ENCODE results near the gene ADTRP. TPM values are rescaled to one million over a fixed set of nuclear protein-coding genes. Genes with fewer than 3 reads are reported as not detected.

The ADTRP gene
- under 1 TPM in 2 of 7 donors, not detected in 5; 0.31 to 0.80 TPM for total RNA-seq
- polyA plus RNA-seq, result under 1 TPM; 0.12 to 0.37 TPM
- long read RNA-seq, donor 1, result 0 reads
- long read RNA-seq, donor 2, result 0 reads
- long read RNA-seq, donor 3, result 0 reads

- H3K4me3 ChIP-seq, result no peak within 1 kb of the TSS
- H3K36me3 ChIP-seq, result no peaks in the 10 kb centered on the region
- H3K27me3 ChIP-seq, result no peaks in the 10 kb centered on the region
- H3K27ac ChIP-seq, result no peak within 1 kb of the TSS
- H3K4me1 ChIP-seq (ENCODE audit: insufficient read depth), result no peaks in the 10 kb centered on the region
- intact Hi-C loops (cut with DNase I), result no loop called here
- no peaks in the 10 kb centered on the region for H3K9me3 ChIP-seq
- TF ChIP-seq CTCF (IDR thresholded peaks at IDR 0.05), result no peak
- no peak for TF ChIP-seq POLR2A (IDR thresholded peaks at IDR 0.05)
- no peak for TF ChIP-seq EP300 (IDR thresholded peaks at IDR 0.05)
- DNase-seq, result no peak
- WGBS, 3 donors, result 77 to 88% (median 84%) methylated on average over 8 of the region's 8 CpGs
Observed at GRCh38 chr6:11778648-11779328, at the start of gene ADTRP. Gene ADTRP (minus strand): TSS chr6:11778803. CDS start chr6:11778759, 44 bp downstream.

- Histone ChIP-seq H3K36me3 (no peaks in the 10 kb centered on the region), H3K9me3 (no peaks in the 10 kb centered on the region), H3K4me3 (no peak overlapping the region), H3K27ac (no peak overlapping the region), H3K27me3 (no peaks in the 10 kb centered on the region), H3K4me1 (ENCODE audit: insufficient read depth) (no peaks in the 10 kb centered on the region)
- intact Hi-C loops (cut with DNase I), result no loop called here
- WGBS, 3 donors, result 86 to 89% (median 87%) methylated on average over 8 of the region's 8 CpGs
- no peak for TF ChIP-seq POLR2A (IDR thresholded peaks at IDR 0.05)
- no peak for TF ChIP-seq EP300 (IDR thresholded peaks at IDR 0.05)
- TF ChIP-seq CTCF (IDR thresholded peaks at IDR 0.05), result no peak
- DNase-seq, result no peak
Observed at GRCh38 chr6:11826779-11827178, 48.2 kb upstream of the ADTRP start.

GRCh38 chr6:11824986-11825385 is 46.4 kb upstream of the ADTRP start:
- WGBS, 3 donors, result 73 to 93% (median 91%) methylated on average over 4 of the region's 4 CpGs
- Histone ChIP-seq H3K36me3 (no peaks in the 10 kb centered on the region), H3K9me3 (no peaks in the 10 kb centered on the region), H3K27ac (no peak overlapping the region), H3K4me3 (no peak overlapping the region), H3K27me3 (no peaks in the 10 kb centered on the region), H3K4me1 (ENCODE audit: insufficient read depth) (no peaks in the 10 kb centered on the region)
- intact Hi-C loops (cut with DNase I), result no loop called here
- TF ChIP-seq CTCF (IDR thresholded peaks at IDR 0.05), result no peak
- TF ChIP-seq POLR2A (IDR thresholded peaks at IDR 0.05), result no peak
- TF ChIP-seq EP300 (IDR thresholded peaks at IDR 0.05), result no peak
- no peak for DNase-seq

GRCh38 chr6:11822346-11822745 is 43.7 kb upstream of the ADTRP start:
- no peaks in the 10 kb centered on the region for H3K27me3 ChIP-seq
- H3K27ac ChIP-seq, result no peak overlapping the region
- intact Hi-C loops (cut with DNase I), result no loop called here
- no peak for DNase-seq
- no peak overlapping the region for H3K4me3 ChIP-seq
- no peaks in the 10 kb centered on the region for H3K4me1 ChIP-seq (ENCODE audit: insufficient read depth)
- TF ChIP-seq POLR2A (IDR thresholded peaks at IDR 0.05) (no peak), EP300 (IDR thresholded peaks at IDR 0.05) (no peak), CTCF (IDR thresholded peaks at IDR 0.05) (no peak)
- 62 to 72% (median 64%) methylated on average over 5 of the region's 5 CpGs for WGBS, 3 donors
- no peaks in the 10 kb centered on the region for H3K9me3 ChIP-seq
- H3K36me3 ChIP-seq, result no peaks in the 10 kb centered on the region

All from ovary (tissue), 10 donors.